HCT116 (cell line): ENCODE measurements around the gene NIPAL1.

Source experiments
- ATF3 ChIP-seq: IDR thresholded peaks from 2 replicates; pipeline ENCODE4 v1.6.1; 2012
- CTCF ChIP-seq, 3 experiments: fragments of 200-600 bp in 1 of 3; sonication (generic) in 1 of 3; IDR thresholded peaks in 2 of 3; conservative IDR thresholded peaks in 1 of 3; 2 replicates each; pipeline ENCODE4 v1.5.1; 2012 to 2017; ENCODE audit warnings: low read depth in 2 of 3, low read length in 2 of 3, antibody characterized with exemption in 1 of 3, borderline replicate concordance in 1 of 3, control low read depth in 1 of 3, mild to moderate bottlenecking in 1 of 3, mixed read lengths in 1 of 3, mixed run types in 1 of 3, moderate library complexity in 1 of 3; ENCODE audit not compliant: insufficient read depth in 1 of 3
- EZH2 ChIP-seq: fragments of 200-600 bp; sonication (generic); IDR thresholded peaks from 2 replicates; pipeline ENCODE4 v1.6.1; 2017; ENCODE audit warnings: antibody characterized with exemption, mixed run types
- EZH2phosphoT487 ChIP-seq: fragments of 200-600 bp; IDR thresholded peaks from 2 replicates; pipeline ENCODE4 v1.6.1; 2018; ENCODE audit warnings: antibody characterized with exemption, borderline replicate concordance
- POLR2A ChIP-seq: IDR thresholded peaks from 2 replicates; pipeline ENCODE4 v1.7.0; 2011; ENCODE audit warnings: borderline replicate concordance; ENCODE audit not compliant: insufficient read depth, insufficient read length; ENCODE audit errors: extremely low read depth
- POLR2AphosphoS5 ChIP-seq: IDR thresholded peaks from 2 replicates; pipeline ENCODE4 v1.6.1; 2011; ENCODE audit warnings: mild to moderate bottlenecking, low read depth, low read length, moderate library complexity
- RAD21 ChIP-seq: IDR thresholded peaks from 2 replicates; pipeline ENCODE4 v1.6.1; 2012; ENCODE audit warnings: low read depth, mild to moderate bottlenecking
- SRF ChIP-seq: IDR thresholded peaks from 2 replicates; pipeline ENCODE4 v1.6.1; 2012; ENCODE audit warnings: low read depth
- YY1 ChIP-seq: IDR thresholded peaks from 2 replicates; pipeline ENCODE4 v1.6.1; 2011; ENCODE audit warnings: low read length, low read depth, moderate library complexity, mild to moderate bottlenecking; ENCODE audit not compliant: insufficient replicate concordance; ENCODE audit errors: extremely low read depth
- ZFX ChIP-seq: fragments of 450-650 bp; IDR thresholded peaks from 2 replicates; pipeline ENCODE4 v1.6.1; 2017

- no peak for TF ChIP-seq CTCF (IDR thresholded peaks at IDR 0.05 in 2 of 3, conservative IDR thresholded peaks at IDR 0.05 in 1 of 3; ENCODE audit: borderline replicate concordance in 1 of 3, insufficient read depth in 1 of 3, low read depth in 2 of 3, low read length in 2 of 3)
- TF ChIP-seq YY1: no peak
- no peak for TF ChIP-seq EZH2
- no peak for TF ChIP-seq ZFX
- no peak for TF ChIP-seq SRF
- no peak for TF ChIP-seq RAD21
- TF ChIP-seq POLR2A: no peak
- no peak for TF ChIP-seq POLR2AphosphoS5
- TF ChIP-seq EZH2phosphoT487: no peak
- TF ChIP-seq ATF3: no peak
Measured at GRCh38 chr4:48069026-48069425, 52.5 kb downstream of the NIPAL1 start.
